ENCODE data around the gene LRP4. TPM values are rescaled to one million over a fixed set of nuclear protein-coding genes. Genes with fewer than 3 reads are reported as not detected.

LRP4 gene
- polyA plus RNA-seq, 1 donor from 2014 or later, result not detected

- H3K4me3 Mint-ChIP-seq, result no peak overlapping the region
- no peaks in the 10 kb centered on the region for H3K4me1 Mint-ChIP-seq
- no peaks in the 10 kb centered on the region for H3K9me3 Mint-ChIP-seq
- peaks cover 11% of the 10 kb centered on the region for H3K27me3 Mint-ChIP-seq
- no peak overlapping the region for H3K27ac Mint-ChIP-seq
- H3K36me3 Mint-ChIP-seq, result peaks cover 2% of the 10 kb centered on the region
Measured at GRCh38 chr11:46907606-46908005, 10.7 kb downstream of the LRP4 start.

DNA sequence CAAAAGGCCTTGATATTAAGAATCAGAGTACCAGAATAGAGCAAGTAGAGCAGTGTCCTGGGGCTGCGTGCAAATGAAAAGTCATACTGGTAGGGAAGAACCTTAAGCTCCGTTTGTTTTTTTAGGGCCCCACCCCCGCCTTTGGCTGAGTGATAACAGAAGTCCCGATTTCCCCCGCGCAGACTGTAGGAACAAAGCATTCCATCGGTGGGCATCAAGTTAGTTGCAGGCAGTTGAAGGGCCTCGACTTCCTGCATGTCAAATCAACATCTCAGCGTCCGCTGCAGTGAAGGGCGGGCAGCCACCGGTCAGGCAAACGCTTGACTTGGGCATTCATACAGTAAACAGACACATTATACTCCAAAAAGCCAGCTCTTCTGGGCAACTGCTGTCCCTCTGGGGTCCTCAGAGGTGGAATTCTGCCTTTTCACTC, 11.7 kb downstream of the LRP4 start:
- Mint-ChIP-seq H3K27ac (no peak overlapping the region), H3K27me3 (peaks cover 9% of the 10 kb centered on the region), H3K4me3 (no peak overlapping the region), H3K9me3 (no peaks in the 10 kb centered on the region), H3K36me3 (peaks cover 4% of the 10 kb centered on the region), H3K4me1 (no peaks in the 10 kb centered on the region)

GRCh38 chr11:46905806-46906205, 12.5 kb downstream of the LRP4 start:
- no peaks in the 10 kb centered on the region for H3K9me3 Mint-ChIP-seq

GRCh38 chr11:46903846-46904245, 14.5 kb downstream of the LRP4 start:
- Mint-ChIP-seq H3K36me3 (peaks cover 2% of the 10 kb centered on the region), H3K4me3 (no peak overlapping the region), H3K4me1 (no peaks in the 10 kb centered on the region), H3K9me3 (no peaks in the 10 kb centered on the region), H3K27me3 (peaks cover 8% of the 10 kb centered on the region), H3K27ac (no peak overlapping the region)

More at GRCh38 chr11:46905806-46906205, 12.5 kb downstream of the LRP4 start:
- Mint-ChIP-seq H3K27me3 (peaks cover 9% of the 10 kb centered on the region), H3K36me3 (peaks cover 4% of the 10 kb centered on the region), H3K4me3 (no peak overlapping the region), H3K4me1 (no peaks in the 10 kb centered on the region), H3K27ac (no peak overlapping the region)

DNA sequence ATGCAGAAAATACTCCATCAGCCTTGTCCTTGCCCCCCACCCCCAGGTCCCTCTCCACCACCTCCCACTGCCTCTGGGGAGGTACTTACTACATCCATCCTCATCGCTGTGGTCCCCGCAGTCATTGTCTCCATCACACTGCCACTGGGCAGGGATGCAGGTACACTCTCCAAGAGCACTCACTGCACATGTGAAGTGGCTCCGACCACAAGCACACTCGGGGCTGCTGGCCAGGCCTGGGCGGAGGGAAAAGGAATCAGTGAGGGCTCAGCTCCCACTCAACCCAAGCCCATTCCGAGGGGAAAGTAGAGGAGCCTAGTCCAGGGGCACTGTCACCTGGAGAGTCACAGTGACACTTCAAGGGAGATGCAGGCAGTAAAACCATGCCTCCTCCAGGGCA, 15.7 kb downstream of the LRP4 start:
- Mint-ChIP-seq H3K27ac (peak overlapping the region in 1 of 3 donors; percentile 21), H3K36me3 (peaks cover 2% of the 10 kb centered on the region), H3K27me3 (peaks cover 6% of the 10 kb centered on the region), H3K4me3 (no peak overlapping the region), H3K4me1 (no peaks in the 10 kb centered on the region), H3K9me3 (no peaks in the 10 kb centered on the region)

DNA sequence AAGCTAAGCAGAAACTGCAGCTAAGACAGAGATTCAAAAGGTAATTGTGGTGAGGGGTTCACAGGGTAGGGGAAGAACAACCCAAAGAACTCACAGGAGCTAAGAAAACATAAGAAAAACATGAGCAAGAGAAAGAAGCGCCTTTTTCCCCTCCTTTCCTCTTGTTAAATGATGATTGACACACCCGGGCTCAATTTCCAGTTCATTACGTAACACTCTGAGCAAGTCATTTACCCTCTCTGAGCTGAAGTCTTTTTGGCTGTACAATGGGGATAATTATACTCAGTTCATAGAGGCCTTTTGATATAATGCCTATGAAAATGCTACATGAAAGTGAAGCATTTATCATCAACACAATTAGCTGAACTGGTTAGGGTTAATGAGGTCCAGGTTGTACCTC, 17.2 kb downstream of the LRP4 start:
- Mint-ChIP-seq H3K36me3 (peaks cover 2% of the 10 kb centered on the region), H3K27ac (no peak overlapping the region), H3K27me3 (peaks cover 6% of the 10 kb centered on the region), H3K9me3 (no peaks in the 10 kb centered on the region), H3K4me1 (no peaks in the 10 kb centered on the region), H3K4me3 (no peak overlapping the region)

- Mint-ChIP-seq H3K4me3 (no peak overlapping the region), H3K27ac (no peak overlapping the region), H3K36me3 (peaks cover 2% of the 10 kb centered on the region), H3K27me3 (peaks cover 6% of the 10 kb centered on the region), H3K9me3 (no peaks in the 10 kb centered on the region), H3K4me1 (no peaks in the 10 kb centered on the region)
Measured at GRCh38 chr11:46900091-46900746, 18.1 kb downstream of the LRP4 start.

DNA sequence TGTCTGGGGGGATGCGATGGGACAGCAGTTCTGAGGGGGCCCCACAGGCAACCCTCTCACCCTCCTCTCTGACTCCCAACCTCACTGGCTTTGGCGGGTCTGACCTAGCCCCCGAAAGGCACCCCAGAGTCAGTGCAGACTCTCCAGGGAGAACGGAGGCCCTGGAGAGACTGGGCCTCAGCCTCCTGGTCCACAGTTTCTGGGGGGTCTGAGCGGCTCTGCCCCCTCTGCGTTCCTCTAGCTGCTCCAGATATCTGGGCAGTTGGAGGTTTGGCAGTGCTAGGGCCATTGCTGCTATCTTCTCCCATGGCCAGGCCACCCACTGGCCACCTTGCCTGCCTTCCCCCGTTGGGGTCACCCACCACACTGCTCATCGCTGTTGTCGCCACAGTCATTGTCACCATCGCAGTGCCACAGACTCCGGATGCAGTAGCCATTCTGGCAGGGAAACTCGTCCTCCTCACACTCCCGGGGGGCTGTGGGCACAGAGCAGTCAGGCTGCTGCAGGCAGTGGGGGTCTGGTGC, 18.8 kb downstream of the LRP4 start:
- H3K4me1 Mint-ChIP-seq, result no peaks in the 10 kb centered on the region
- H3K27ac Mint-ChIP-seq, result no peak overlapping the region
- H3K36me3 Mint-ChIP-seq, result peaks cover 2% of the 10 kb centered on the region
- H3K27me3 Mint-ChIP-seq, result peaks cover 6% of the 10 kb centered on the region
- H3K9me3 Mint-ChIP-seq, result no peaks in the 10 kb centered on the region
- no peak overlapping the region for H3K4me3 Mint-ChIP-seq

DNA sequence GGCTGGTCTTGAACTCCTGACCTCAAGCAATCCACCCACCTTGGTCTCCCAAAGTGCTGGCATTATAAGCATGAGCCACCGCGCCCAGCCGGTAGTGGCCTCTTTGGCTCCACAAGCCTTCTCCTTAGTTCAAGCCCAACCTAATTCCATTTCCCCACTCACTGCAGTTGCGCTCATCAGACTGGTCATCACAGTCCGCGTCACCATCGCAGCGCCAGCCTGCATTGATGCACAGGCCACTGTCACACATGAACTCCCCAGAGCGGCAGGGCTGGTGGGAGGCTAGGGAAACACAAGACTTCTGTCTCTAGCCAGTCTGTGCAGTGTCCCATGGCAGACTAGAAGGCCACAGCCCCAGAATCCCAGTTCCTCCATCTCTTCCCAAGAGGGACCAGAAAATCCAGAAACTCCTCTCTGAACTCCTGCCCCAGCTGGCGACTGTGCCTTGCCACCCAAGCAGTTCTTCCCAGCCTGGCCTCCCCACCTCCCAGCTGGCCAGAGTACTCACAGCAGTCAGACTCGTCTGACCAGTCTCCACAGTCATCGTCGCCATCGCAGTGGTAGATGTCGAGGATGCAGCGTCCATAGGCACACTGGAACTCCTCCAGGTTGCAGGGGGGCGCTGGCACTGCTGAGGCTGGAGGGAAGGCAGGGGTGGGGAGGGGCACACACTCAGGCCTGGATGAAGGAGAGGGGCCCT, 19.8 kb downstream of the LRP4 start:
- no peaks in the 10 kb centered on the region for H3K9me3 Mint-ChIP-seq
- H3K36me3 Mint-ChIP-seq, result peaks cover 2% of the 10 kb centered on the region
- H3K27me3 Mint-ChIP-seq, result peaks cover 6% of the 10 kb centered on the region
- no peak overlapping the region for H3K27ac Mint-ChIP-seq
- H3K4me1 Mint-ChIP-seq, result no peaks in the 10 kb centered on the region
- H3K4me3 Mint-ChIP-seq, result peak overlapping the region in 1 of 4 donors; percentile 49

DNA sequence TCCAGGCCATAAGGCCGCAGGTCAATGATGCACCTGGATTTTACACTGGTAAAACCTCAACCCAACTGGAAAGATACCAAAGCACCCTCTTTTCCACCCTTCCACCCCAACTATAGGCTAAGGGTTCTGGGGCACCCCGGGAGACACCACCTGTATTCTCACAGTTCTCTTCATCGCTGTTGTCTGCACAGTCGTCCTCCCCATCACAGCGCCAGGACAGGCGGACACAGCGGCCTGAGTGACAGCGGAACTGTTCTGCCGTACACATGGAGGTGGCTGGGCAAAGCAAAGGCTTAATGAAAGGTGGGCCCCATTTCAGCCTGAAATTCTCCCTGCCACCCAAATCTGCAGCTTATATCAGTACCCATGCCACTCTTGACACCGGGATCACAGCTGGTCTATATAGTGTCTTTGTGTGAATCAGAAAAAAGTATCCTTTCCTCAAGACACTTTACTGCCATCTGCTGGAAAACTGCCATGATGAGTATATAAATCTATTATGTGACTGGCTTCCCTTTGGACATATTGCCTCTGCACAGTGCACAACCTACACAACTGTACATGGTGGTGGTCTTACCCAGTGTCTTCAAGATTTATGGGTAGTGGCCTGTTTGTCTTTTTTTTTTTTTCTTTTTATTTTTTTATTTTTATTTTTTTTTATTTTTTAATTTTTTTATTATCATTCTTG, 21.5 kb downstream of the LRP4 start:
- Mint-ChIP-seq H3K4me1 (no peaks in the 10 kb centered on the region), H3K27ac (peak overlapping the region in 1 of 3 donors; percentile 53), H3K27me3 (peaks cover 2% of the 10 kb centered on the region), H3K4me3 (no peak overlapping the region), H3K36me3 (no peaks in the 10 kb centered on the region), H3K9me3 (no peaks in the 10 kb centered on the region)

GRCh38 chr11:46895821-46896220, 22.5 kb downstream of the LRP4 start:
- Mint-ChIP-seq H3K36me3 (no peaks in the 10 kb centered on the region), H3K4me3 (no peak overlapping the region), H3K27ac (no peak overlapping the region), H3K27me3 (peaks cover 2% of the 10 kb centered on the region), H3K9me3 (no peaks in the 10 kb centered on the region), H3K4me1 (no peaks in the 10 kb centered on the region)

GRCh38 chr11:46894961-46895360, 23.4 kb downstream of the LRP4 start:
- Mint-ChIP-seq H3K4me3 (no peak overlapping the region), H3K36me3 (no peaks in the 10 kb centered on the region), H3K9me3 (no peaks in the 10 kb centered on the region), H3K27ac (no peak overlapping the region), H3K4me1 (no peaks in the 10 kb centered on the region), H3K27me3 (no peaks in the 10 kb centered on the region)

- Mint-ChIP-seq H3K4me1 (no peaks in the 10 kb centered on the region), H3K36me3 (no peaks in the 10 kb centered on the region), H3K27ac (peak overlapping the region in 1 of 3 donors; percentile 73), H3K9me3 (no peaks in the 10 kb centered on the region), H3K4me3 (no peak overlapping the region), H3K27me3 (no peaks in the 10 kb centered on the region)
Measured at GRCh38 chr11:46894506-46894905, 23.8 kb downstream of the LRP4 start.

- H3K27me3 Mint-ChIP-seq, result peaks cover 3% of the 10 kb centered on the region
- no peak overlapping the region for H3K4me3 Mint-ChIP-seq
- H3K36me3 Mint-ChIP-seq, result no peaks in the 10 kb centered on the region
- no peaks in the 10 kb centered on the region for H3K9me3 Mint-ChIP-seq
- peak overlapping the region in 1 of 3 donors; percentile 76 for H3K27ac Mint-ChIP-seq
- no peaks in the 10 kb centered on the region for H3K4me1 Mint-ChIP-seq
Measured at GRCh38 chr11:46892838-46893237, 25.5 kb downstream of the LRP4 start.

GRCh38 chr11:46892109-46892508, 26.2 kb downstream of the LRP4 start:
- no peaks in the 10 kb centered on the region for H3K36me3 Mint-ChIP-seq
- peaks cover 3% of the 10 kb centered on the region for H3K27me3 Mint-ChIP-seq
- no peak overlapping the region for H3K27ac Mint-ChIP-seq
- H3K4me1 Mint-ChIP-seq, result no peaks in the 10 kb centered on the region
- no peak overlapping the region for H3K4me3 Mint-ChIP-seq
- no peaks in the 10 kb centered on the region for H3K9me3 Mint-ChIP-seq

All from IgD-negative memory B cell (primary cell).